ENCODE results near the gene KDSR.

- no peak for TF ChIP-seq EZH2 (IDR thresholded peaks at IDR 0.05; ENCODE audit: insufficient read depth, poor library complexity, severe bottlenecking)
- TF ChIP-seq EZH2phosphoT487 (IDR thresholded peaks at IDR 0.05; ENCODE audit: insufficient read depth, low read depth): no peak
Measured at GRCh38 chr18:63319383-63320122, 47.5 kb downstream of the KDSR start, which contains the start of gene BCL2.
